Loucy (cell line): Measurements from ENCODE around the gene MFAP3L.

Experiments used
- EZH2phosphoT487 ChIP-seq: fragments of 200-600 bp; IDR thresholded peaks from 2 replicates; pipeline ENCODE4 v1.6.1; 2018; ENCODE audit warnings: antibody characterized with exemption, mild to moderate bottlenecking, moderate library complexity, borderline replicate concordance
- TF ChIP-seq, protein P1 (sequence below): fragments of 200-600 bp; sonication (generic); conservative IDR thresholded peaks from 2 replicates; pipeline ENCODE4 v1.5.1; 2014; ENCODE audit warnings: mild to moderate bottlenecking, antibody characterized with exemption, low read length

DNA sequence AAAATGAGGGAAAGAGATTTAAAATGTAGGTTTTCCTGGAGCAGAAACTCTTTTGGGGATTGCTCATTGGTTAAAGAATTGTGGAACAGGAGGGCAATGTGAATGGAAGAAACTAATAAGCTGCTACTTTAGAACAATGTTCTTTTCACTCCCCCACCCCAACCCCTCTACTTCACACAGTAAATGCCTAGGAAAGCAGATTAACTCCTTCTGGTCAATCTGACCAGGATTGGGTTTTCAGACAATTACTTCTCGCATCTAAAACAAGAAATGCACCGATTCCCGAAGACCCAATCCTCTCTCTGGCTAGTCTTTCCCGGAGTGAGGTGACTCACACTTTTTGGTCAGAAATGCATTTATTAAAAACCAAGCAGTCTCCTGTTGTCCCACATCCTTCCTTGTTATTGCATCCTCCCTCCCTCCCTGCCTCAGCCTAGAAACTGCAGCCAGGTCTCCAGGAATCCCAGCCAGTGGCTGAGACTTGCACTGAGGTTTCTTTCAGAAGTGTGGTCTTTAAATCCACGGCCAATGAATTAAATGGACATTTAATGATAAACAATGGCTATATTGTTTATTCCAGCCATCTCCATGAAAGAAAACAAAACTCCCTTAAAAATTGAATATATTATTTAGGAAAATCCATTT is 21.4 kb downstream of the MFAP3L start:
- TF ChIP-seq EZH2phosphoT487 = no peak
- TF ChIP-seq, protein P1, sequence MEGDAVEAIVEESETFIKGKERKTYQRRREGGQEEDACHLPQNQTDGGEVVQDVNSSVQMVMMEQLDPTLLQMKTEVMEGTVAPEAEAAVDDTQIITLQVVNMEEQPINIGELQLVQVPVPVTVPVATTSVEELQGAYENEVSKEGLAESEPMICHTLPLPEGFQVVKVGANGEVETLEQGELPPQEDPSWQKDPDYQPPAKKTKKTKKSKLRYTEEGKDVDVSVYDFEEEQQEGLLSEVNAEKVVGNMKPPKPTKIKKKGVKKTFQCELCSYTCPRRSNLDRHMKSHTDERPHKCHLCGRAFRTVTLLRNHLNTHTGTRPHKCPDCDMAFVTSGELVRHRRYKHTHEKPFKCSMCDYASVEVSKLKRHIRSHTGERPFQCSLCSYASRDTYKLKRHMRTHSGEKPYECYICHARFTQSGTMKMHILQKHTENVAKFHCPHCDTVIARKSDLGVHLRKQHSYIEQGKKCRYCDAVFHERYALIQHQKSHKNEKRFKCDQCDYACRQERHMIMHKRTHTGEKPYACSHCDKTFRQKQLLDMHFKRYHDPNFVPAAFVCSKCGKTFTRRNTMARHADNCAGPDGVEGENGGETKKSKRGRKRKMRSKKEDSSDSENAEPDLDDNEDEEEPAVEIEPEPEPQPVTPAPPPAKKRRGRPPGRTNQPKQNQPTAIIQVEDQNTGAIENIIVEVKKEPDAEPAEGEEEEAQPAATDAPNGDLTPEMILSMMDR = no peak
